Measurements from ENCODE around the gene CD209.

DNA sequence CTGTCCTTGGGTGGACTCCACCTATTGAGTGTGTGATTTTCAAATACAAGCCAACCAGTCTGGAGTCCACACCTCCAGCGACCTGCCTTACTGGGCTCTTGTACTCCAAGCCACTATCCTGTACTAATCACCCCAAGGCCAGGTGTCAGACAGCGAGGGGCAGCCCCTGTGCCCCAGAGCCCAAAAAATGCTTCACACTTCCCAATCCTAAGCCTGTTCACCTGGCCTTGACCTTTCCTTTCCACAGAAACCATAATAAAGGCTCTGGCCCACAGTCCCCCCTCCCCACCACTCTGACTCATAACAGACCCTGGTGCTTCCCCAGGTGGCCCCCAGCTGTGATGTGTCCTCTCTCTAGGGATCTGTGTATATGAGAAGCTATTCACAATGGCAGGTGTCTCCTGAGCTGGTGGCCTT lies 3.9 kb downstream of the CD209 start:
- TF ChIP-seq JUN (IDR thresholded peaks at IDR 0.05; ENCODE audit: low read depth, low read length) (no peak), TEAD4 (IDR thresholded peaks at IDR 0.05; ENCODE audit: low read depth, low read length) (no peak), ZNF274 (IDR thresholded peaks at IDR 0.05; ENCODE audit: borderline replicate concordance, extremely low read depth, low read length) (no peak), CEBPB (IDR thresholded peaks at IDR 0.05; ENCODE audit: low read depth, low read length) (no peak), EZH2 (IDR thresholded peaks at IDR 0.05; ENCODE audit: low read depth, low read length, severe bottlenecking) (no peak), HDAC2 (IDR thresholded peaks at IDR 0.05; ENCODE audit: borderline replicate concordance in 1 of 2, low read depth in 2 of 2, low read length in 2 of 2) (no peak), JUND (IDR thresholded peaks at IDR 0.05; ENCODE audit: low read length) (0 out of 2 replicates have a peak, but pooled peaks have one; percentile 16), SUZ12 (IDR thresholded peaks at IDR 0.05; ENCODE audit: low read length) (no peak), POLR2A (IDR thresholded peaks at IDR 0.05; ENCODE audit: control extremely low read depth in 1 of 2, low read depth in 2 of 2, low read length in 2 of 2) (no peak), ASH2L (IDR thresholded peaks at IDR 0.05; ENCODE audit: low read length) (no peak), MAFK (IDR thresholded peaks at IDR 0.05; ENCODE audit: low read depth, low read length) (no peak)
- TF ChIP-seq, protein P1, sequence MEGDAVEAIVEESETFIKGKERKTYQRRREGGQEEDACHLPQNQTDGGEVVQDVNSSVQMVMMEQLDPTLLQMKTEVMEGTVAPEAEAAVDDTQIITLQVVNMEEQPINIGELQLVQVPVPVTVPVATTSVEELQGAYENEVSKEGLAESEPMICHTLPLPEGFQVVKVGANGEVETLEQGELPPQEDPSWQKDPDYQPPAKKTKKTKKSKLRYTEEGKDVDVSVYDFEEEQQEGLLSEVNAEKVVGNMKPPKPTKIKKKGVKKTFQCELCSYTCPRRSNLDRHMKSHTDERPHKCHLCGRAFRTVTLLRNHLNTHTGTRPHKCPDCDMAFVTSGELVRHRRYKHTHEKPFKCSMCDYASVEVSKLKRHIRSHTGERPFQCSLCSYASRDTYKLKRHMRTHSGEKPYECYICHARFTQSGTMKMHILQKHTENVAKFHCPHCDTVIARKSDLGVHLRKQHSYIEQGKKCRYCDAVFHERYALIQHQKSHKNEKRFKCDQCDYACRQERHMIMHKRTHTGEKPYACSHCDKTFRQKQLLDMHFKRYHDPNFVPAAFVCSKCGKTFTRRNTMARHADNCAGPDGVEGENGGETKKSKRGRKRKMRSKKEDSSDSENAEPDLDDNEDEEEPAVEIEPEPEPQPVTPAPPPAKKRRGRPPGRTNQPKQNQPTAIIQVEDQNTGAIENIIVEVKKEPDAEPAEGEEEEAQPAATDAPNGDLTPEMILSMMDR (IDR thresholded peaks at IDR 0.05; ENCODE audit: control extremely low read depth in 1 of 3, insufficient read depth in 1 of 3, low read depth in 1 of 3, low read length in 3 of 3), result no peak
- TF ChIP-seq, protein P2, sequence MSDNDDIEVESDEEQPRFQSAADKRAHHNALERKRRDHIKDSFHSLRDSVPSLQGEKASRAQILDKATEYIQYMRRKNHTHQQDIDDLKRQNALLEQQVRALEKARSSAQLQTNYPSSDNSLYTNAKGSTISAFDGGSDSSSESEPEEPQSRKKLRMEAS (IDR thresholded peaks at IDR 0.05), result no peak
- TF ChIP-seq, protein P3, sequence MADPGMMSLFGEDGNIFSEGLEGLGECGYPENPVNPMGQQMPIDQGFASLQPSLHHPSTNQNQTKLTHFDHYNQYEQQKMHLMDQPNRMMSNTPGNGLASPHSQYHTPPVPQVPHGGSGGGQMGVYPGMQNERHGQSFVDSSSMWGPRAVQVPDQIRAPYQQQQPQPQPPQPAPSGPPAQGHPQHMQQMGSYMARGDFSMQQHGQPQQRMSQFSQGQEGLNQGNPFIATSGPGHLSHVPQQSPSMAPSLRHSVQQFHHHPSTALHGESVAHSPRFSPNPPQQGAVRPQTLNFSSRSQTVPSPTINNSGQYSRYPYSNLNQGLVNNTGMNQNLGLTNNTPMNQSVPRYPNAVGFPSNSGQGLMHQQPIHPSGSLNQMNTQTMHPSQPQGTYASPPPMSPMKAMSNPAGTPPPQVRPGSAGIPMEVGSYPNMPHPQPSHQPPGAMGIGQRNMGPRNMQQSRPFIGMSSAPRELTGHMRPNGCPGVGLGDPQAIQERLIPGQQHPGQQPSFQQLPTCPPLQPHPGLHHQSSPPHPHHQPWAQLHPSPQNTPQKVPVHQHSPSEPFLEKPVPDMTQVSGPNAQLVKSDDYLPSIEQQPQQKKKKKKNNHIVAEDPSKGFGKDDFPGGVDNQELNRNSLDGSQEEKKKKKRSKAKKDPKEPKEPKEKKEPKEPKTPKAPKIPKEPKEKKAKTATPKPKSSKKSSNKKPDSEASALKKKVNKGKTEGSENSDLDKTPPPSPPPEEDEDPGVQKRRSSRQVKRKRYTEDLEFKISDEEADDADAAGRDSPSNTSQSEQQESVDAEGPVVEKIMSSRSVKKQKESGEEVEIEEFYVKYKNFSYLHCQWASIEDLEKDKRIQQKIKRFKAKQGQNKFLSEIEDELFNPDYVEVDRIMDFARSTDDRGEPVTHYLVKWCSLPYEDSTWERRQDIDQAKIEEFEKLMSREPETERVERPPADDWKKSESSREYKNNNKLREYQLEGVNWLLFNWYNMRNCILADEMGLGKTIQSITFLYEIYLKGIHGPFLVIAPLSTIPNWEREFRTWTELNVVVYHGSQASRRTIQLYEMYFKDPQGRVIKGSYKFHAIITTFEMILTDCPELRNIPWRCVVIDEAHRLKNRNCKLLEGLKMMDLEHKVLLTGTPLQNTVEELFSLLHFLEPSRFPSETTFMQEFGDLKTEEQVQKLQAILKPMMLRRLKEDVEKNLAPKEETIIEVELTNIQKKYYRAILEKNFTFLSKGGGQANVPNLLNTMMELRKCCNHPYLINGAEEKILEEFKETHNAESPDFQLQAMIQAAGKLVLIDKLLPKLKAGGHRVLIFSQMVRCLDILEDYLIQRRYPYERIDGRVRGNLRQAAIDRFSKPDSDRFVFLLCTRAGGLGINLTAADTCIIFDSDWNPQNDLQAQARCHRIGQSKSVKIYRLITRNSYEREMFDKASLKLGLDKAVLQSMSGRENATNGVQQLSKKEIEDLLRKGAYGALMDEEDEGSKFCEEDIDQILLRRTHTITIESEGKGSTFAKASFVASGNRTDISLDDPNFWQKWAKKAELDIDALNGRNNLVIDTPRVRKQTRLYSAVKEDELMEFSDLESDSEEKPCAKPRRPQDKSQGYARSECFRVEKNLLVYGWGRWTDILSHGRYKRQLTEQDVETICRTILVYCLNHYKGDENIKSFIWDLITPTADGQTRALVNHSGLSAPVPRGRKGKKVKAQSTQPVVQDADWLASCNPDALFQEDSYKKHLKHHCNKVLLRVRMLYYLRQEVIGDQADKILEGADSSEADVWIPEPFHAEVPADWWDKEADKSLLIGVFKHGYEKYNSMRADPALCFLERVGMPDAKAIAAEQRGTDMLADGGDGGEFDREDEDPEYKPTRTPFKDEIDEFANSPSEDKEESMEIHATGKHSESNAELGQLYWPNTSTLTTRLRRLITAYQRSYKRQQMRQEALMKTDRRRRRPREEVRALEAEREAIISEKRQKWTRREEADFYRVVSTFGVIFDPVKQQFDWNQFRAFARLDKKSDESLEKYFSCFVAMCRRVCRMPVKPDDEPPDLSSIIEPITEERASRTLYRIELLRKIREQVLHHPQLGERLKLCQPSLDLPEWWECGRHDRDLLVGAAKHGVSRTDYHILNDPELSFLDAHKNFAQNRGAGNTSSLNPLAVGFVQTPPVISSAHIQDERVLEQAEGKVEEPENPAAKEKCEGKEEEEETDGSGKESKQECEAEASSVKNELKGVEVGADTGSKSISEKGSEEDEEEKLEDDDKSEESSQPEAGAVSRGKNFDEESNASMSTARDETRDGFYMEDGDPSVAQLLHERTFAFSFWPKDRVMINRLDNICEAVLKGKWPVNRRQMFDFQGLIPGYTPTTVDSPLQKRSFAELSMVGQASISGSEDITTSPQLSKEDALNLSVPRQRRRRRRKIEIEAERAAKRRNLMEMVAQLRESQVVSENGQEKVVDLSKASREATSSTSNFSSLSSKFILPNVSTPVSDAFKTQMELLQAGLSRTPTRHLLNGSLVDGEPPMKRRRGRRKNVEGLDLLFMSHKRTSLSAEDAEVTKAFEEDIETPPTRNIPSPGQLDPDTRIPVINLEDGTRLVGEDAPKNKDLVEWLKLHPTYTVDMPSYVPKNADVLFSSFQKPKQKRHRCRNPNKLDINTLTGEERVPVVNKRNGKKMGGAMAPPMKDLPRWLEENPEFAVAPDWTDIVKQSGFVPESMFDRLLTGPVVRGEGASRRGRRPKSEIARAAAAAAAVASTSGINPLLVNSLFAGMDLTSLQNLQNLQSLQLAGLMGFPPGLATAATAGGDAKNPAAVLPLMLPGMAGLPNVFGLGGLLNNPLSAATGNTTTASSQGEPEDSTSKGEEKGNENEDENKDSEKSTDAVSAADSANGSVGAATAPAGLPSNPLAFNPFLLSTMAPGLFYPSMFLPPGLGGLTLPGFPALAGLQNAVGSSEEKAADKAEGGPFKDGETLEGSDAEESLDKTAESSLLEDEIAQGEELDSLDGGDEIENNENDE (IDR thresholded peaks at IDR 0.05; ENCODE audit: insufficient replicate concordance, low read length), result no peak

Measured in H1 (cell line).